H1 (cell line): Measurements from ENCODE around the gene ARHGAP24. TPM values are rescaled to one million over a fixed set of nuclear protein-coding genes. Genes with fewer than 3 reads are reported as not detected.

ENCODE experiments used
- CTCF ChIA-PET: fragments of 300-600 bp; sonication (Branson Sonifier 250); formaldehyde crosslinking; loops from one replicate; lab custom pipeline; 2021; ENCODE audit not compliant: partially characterized antibody; lab: Charles Lee
- POLR2A ChIA-PET: fragments of 300-600 bp; sonication (Branson Sonifier 250); formaldehyde crosslinking; loops from one replicate; lab custom pipeline; 2021; ENCODE audit warnings: inconsistent platforms; ENCODE audit not compliant: partially characterized antibody; lab: Charles Lee
- DNase-seq, 2 experiments: peaks; one replicate each; pipeline versions ENCODE4 v3.0.0 to v3.0.0-alpha.2; 2010 to 2022; ENCODE audit warnings: low spot score in 2 of 2, low read depth in 1 of 2, mixed read lengths in 1 of 2
- FAIRE-seq: peaks from 2 replicates; lab custom pipeline; 2011; peaks lifted over from hg19 to GRCh38; lab: Jason Lieb, UNC
- H2AFZ ChIP-seq: 2 replicates; pipeline ENCODE4 v1.8.1; 2012; ENCODE audit warnings: low read length, inconsistent platforms
- H2AK5ac ChIP-seq: 2 replicates; pipeline ENCODE4 v1.6.1; 2013; ENCODE audit warnings: low read depth, low read length
- H2BK120ac ChIP-seq: replicated peaks from 2 replicates; pipeline ENCODE3; 2013; ENCODE audit warnings: low read depth, low read length, inconsistent platforms
- H2BK12ac ChIP-seq: 2 replicates; pipeline ENCODE4 v1.6.1; 2013; ENCODE audit warnings: low read depth, low read length
- H2BK15ac ChIP-seq: 2 replicates; pipeline ENCODE4 v1.6.1; 2013; ENCODE audit warnings: low read length
- H2BK20ac ChIP-seq: 2 replicates; pipeline ENCODE4 v1.6.1; 2013; ENCODE audit warnings: low read length
- H2BK5ac ChIP-seq: 2 replicates; pipeline ENCODE4 v1.6.1; 2013; ENCODE audit warnings: low read depth, low read length
- H3K14ac ChIP-seq: 2 replicates; pipeline ENCODE4 v1.6.1; 2013; ENCODE audit warnings: inconsistent platforms; ENCODE audit not compliant: insufficient read length
- H3K18ac ChIP-seq: 2 replicates; pipeline ENCODE4 v1.6.1; 2013; ENCODE audit warnings: low read length; ENCODE audit errors: extremely low read depth
- H3K23ac ChIP-seq: 2 replicates; pipeline ENCODE4 v1.6.1; 2013; ENCODE audit warnings: inconsistent platforms; ENCODE audit not compliant: insufficient read length
- H3K23me2 ChIP-seq: 2 replicates; pipeline ENCODE4 v1.6.1; 2013; ENCODE audit warnings: low read depth, low read length
- H3K27ac ChIP-seq: 2 replicates; pipeline ENCODE4 v1.6.1; 2011; ENCODE audit warnings: low read depth, low read length, inconsistent platforms
- H3K27me3 ChIP-seq, 4 experiments: replicated peaks in 1 of 4; 1 replicate in 1 of 4; 2 replicates in 3 of 4; pipeline versions ENCODE4 v1.6.1 to v1.8.1; 2011 to 2013; ENCODE audit warnings: low read length in 3 of 4, mild to moderate bottlenecking in 3 of 4, inconsistent platforms in 2 of 4, mixed read lengths in 2 of 4, moderate library complexity in 1 of 4; ENCODE audit not compliant: control insufficient read depth in 3 of 4, insufficient read depth in 3 of 4; ENCODE audit errors: extremely low read depth in 1 of 4
- H3K36me3 ChIP-seq, 4 experiments: 2 replicates each; pipeline versions ENCODE4 v1.6.1 to v1.8.1; 2011 to 2013; ENCODE audit warnings: mild to moderate bottlenecking in 4 of 4, low read length in 3 of 4, moderate library complexity in 2 of 4, control low read depth in 1 of 4, inconsistent platforms in 1 of 4; ENCODE audit not compliant: insufficient read depth in 4 of 4, control insufficient read depth in 2 of 4
- H3K4ac ChIP-seq: replicated peaks from 2 replicates; pipeline ENCODE3; 2013; ENCODE audit warnings: low read length, low read depth, mixed read lengths, inconsistent platforms; ENCODE audit not compliant: insufficient read length
- H3K4me1 ChIP-seq, 4 experiments: replicated peaks in 1 of 4; 1 replicate in 1 of 4; 2 replicates in 3 of 4; pipeline versions ENCODE4 v1.6.1 to v1.8.1; 2011 to 2013; ENCODE audit warnings: low read length in 3 of 4, inconsistent platforms in 2 of 4, mixed read lengths in 1 of 4; ENCODE audit not compliant: insufficient read depth in 4 of 4, control insufficient read depth in 3 of 4
- H3K4me2 ChIP-seq, 2 experiments: 2 replicates each; pipeline versions ENCODE4 v1.6.1 to v1.8.1; 2011 to 2013; ENCODE audit warnings: low read depth in 2 of 2, low read length in 2 of 2, control low read depth in 1 of 2, inconsistent platforms in 1 of 2, mild to moderate bottlenecking in 1 of 2; ENCODE audit not compliant: insufficient read depth in 1 of 2
- H3K4me3 ChIP-seq, 4 experiments: fragments of 200-600, 300-600 bp in 1 of 4; sonication (generic), shearing (Covaris generic), sonication (Bioruptor Twin) in 1 of 4; 2 replicates each; pipeline versions ENCODE4 v1.5.1 to v1.8.1; 2011 to 2016; ENCODE audit warnings: low read length in 4 of 4, low read depth in 3 of 4, control low read depth in 2 of 4, inconsistent platforms in 2 of 4, mild to moderate bottlenecking in 2 of 4, mixed read lengths in 1 of 4, moderate library complexity in 1 of 4; ENCODE audit not compliant: insufficient read depth in 2 of 4; ENCODE audit errors: extremely low read depth in 1 of 4
- H3K56ac ChIP-seq: replicated peaks from 2 replicates; pipeline ENCODE3; 2013; ENCODE audit warnings: low read depth, mild to moderate bottlenecking, mixed read lengths, low read length, inconsistent platforms; ENCODE audit not compliant: insufficient read length
- H3K79me1 ChIP-seq: 2 replicates; pipeline ENCODE4 v1.6.1; 2013; ENCODE audit warnings: low read depth, low read length, control low read depth
- H3K79me2 ChIP-seq, 2 experiments: 2 replicates each; pipeline versions ENCODE4 v1.6.1 to v1.8.1; 2012 to 2013; ENCODE audit warnings: low read length in 2 of 2, mild to moderate bottlenecking in 2 of 2, inconsistent platforms in 1 of 2; ENCODE audit not compliant: insufficient read depth in 2 of 2, control insufficient read depth in 1 of 2
- H3K9ac ChIP-seq, 4 experiments: replicated peaks in 1 of 4; 1 replicate in 1 of 4; 2 replicates in 3 of 4; pipeline versions ENCODE4 v1.6.1 to v1.8.1; 2011 to 2013; ENCODE audit warnings: low read depth in 3 of 4, low read length in 3 of 4, control low read depth in 2 of 4, mild to moderate bottlenecking in 2 of 4, moderate library complexity in 2 of 4, inconsistent platforms in 1 of 4; ENCODE audit errors: extremely low read depth in 1 of 4
- H3K9me3 ChIP-seq, 2 experiments: 2 replicates each; pipeline versions ENCODE4 v1.6.1 to v1.8.1; 2012 to 2013; ENCODE audit warnings: mild to moderate bottlenecking in 2 of 2, moderate library complexity in 2 of 2, control low read depth in 1 of 2, inconsistent platforms in 1 of 2, low read depth in 1 of 2, low read length in 1 of 2, mixed read lengths in 1 of 2; ENCODE audit not compliant: insufficient read depth in 2 of 2
- H4K20me1 ChIP-seq, 2 experiments: replicated peaks in 1 of 2; 2 replicates each; pipeline versions ENCODE3 to v1.8.1; 2011 to 2013; ENCODE audit warnings: inconsistent platforms in 2 of 2, low read length in 2 of 2, mild to moderate bottlenecking in 1 of 2; ENCODE audit not compliant: insufficient read depth in 2 of 2, control insufficient read depth in 1 of 2
- H4K5ac ChIP-seq: 2 replicates; pipeline ENCODE4 v1.6.1; 2013; ENCODE audit warnings: low read length, low read depth, mixed read lengths, inconsistent platforms; ENCODE audit not compliant: insufficient read length
- H4K8ac ChIP-seq: 2 replicates; pipeline ENCODE4 v1.8.0; 2013; ENCODE audit warnings: mild to moderate bottlenecking, moderate library complexity, low read length, inconsistent platforms; ENCODE audit not compliant: insufficient read depth; ENCODE audit errors: extremely low read depth
- H4K91ac ChIP-seq: replicated peaks from 2 replicates; pipeline ENCODE3; 2013; ENCODE audit warnings: low read length, mixed read lengths, inconsistent platforms; ENCODE audit not compliant: insufficient read length
- CEBPB ChIP-seq: IDR thresholded peaks from 2 replicates; pipeline ENCODE4 v1.6.1; 2012; ENCODE audit warnings: low read depth, low read length
- JUND ChIP-seq: IDR thresholded peaks from 2 replicates; pipeline ENCODE4 v1.6.1; 2011; ENCODE audit warnings: mild to moderate bottlenecking, improper control_type of control experiment, low read length
- KDM5A ChIP-seq: fragments of 200-600 bp; IDR thresholded peaks from 2 replicates; pipeline ENCODE4 v1.7.1; 2012; ENCODE audit warnings: mild to moderate bottlenecking, low read length, inconsistent platforms, mixed read lengths
- TAF7 ChIP-seq: optimal IDR thresholded peaks from 2 replicates; pipeline ENCODE3; 2011; ENCODE audit warnings: low read depth, mild to moderate bottlenecking, inconsistent platforms, low read length, moderate library complexity, borderline replicate concordance
- WGBS, 2 experiments: shearing (Covaris generic) in 1 of 2; methylation state at CpG; one replicate each; pipeline versions ENCODE4 v1.1.6 to v1.1.7; 2013 to 2015; ENCODE audit warnings: low lambda C conversion rate in 2 of 2, mixed read lengths in 2 of 2, inconsistent platforms in 1 of 2, low coverage in 1 of 2, missing lambda C conversion rate in 1 of 2; ENCODE audit not compliant: insufficient replicate concordance in 2 of 2, insufficient coverage in 1 of 2, insufficient read length in 1 of 2; ENCODE audit errors: extremely low coverage in 1 of 2, missing lambda C conversion rate in 1 of 2; 5-methylcytosine and 5-hydroxymethylcytosine counted together
- polyA plus RNA-seq, 7 experiments: library from polyadenylated mRNA; depleted of rRNA in 3 of 7; stranded (reverse) in 5 of 7; unstranded in 2 of 7; fragments of >200 nt in 5 of 7; fragments of 200-250 nt in 2 of 7; gene quantifications; 1 replicate in 5 of 7; 2 replicates in 1 of 7; 4 replicates in 1 of 7; pipeline versions ENCODE4 v1.2.1 to v1.2.3, GENCODE V29; 2011 to 2013; ENCODE audit warnings: missing spikeins in 2 of 7, mixed read lengths in 2 of 7
- total RNA-seq: library from RNA; stranded (reverse); fragmentation: NEBNext Ultra II Directional; extraction: Animal tissue kit (Norgen Biotek cat#: 25700); gene quantifications from 2 replicates; pipeline ENCODE4 v1.2.1, GENCODE V29; 2021
- TF ChIP-seq, protein P1 (sequence below): IDR thresholded peaks from 2 replicates; pipeline ENCODE4 v1.6.1; 2011; ENCODE audit warnings: low read length, improper control_type of control experiment

The ARHGAP24 gene
- total and polyA plus RNA-seq, 2 of the 8 experiments (the other 6 are each of a cell fraction or from before 2014, with no cell fraction given): 0.08 to 0.50 TPM

DNA sequence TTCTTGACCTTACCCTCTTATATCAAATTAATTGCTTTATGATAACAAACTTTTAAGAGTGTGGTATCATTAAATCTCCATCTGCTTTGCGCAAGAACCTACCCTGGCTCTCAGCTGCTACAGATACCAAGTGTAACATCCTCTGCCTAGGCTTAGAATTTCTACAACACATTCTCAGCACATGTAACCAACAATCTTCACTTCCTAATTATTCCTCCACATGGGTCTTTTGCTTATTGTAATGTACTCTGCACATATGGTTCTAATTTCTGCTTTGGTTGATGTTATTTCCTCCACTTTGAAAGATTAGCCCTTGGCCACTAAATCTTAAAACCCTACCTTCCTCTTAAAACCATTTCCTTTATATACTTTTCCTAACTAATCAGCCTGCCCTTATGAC lies 242.4 kb downstream of the ARHGAP24 start:
- H3K9me3 ChIP-seq: no peaks in the 10 kb centered on the region
- CTCF ChIA-PET: interaction anchor here (0.9 to 2.0 kb wide), 2 partner anchors 9 to 299 kb away, joined by 5 to 8 read pairs; no protein-coding TSS in a partner anchor
- POLR2A ChIA-PET: no interaction called here
- peak overlapping the region; percentile 14 for H3K56ac ChIP-seq
- no peaks in the 10 kb centered on the region for H3K27me3 ChIP-seq
- 96% methylated on average over 1 of the region's 1 CpG; no CpG with 5 or more reads in 1 of the 2 experiments for WGBS, 2 experiments
- H3K79me1 ChIP-seq: no peaks in the 10 kb centered on the region
- no peak overlapping the region for H3K4ac ChIP-seq
- TF ChIP-seq KDM5A: no peak
- TF ChIP-seq JUND: no peak
- no peak for TF ChIP-seq CEBPB
- TF ChIP-seq, protein P1, sequence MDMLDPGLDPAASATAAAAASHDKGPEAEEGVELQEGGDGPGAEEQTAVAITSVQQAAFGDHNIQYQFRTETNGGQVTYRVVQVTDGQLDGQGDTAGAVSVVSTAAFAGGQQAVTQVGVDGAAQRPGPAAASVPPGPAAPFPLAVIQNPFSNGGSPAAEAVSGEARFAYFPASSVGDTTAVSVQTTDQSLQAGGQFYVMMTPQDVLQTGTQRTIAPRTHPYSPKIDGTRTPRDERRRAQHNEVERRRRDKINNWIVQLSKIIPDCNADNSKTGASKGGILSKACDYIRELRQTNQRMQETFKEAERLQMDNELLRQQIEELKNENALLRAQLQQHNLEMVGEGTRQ: no peak
- no peak for TF ChIP-seq TAF7
- no peaks in the 10 kb centered on the region for H3K79me2 ChIP-seq
- no peak overlapping the region for H3K18ac ChIP-seq
- no peak overlapping the region for H2BK12ac ChIP-seq
- H2AFZ ChIP-seq: no peak overlapping the region
- no peaks in the 10 kb centered on the region for H3K23me2 ChIP-seq
- no peak overlapping the region for H2AK5ac ChIP-seq
- DNase-seq (no peak), FAIRE-seq (no peak)
- no peak overlapping the region for H4K8ac ChIP-seq
- no peak overlapping the region for H3K4me2 ChIP-seq
- no peak overlapping the region for H2BK120ac ChIP-seq
- no peak overlapping the region for H3K27ac ChIP-seq
- no peak overlapping the region for H3K23ac ChIP-seq
- no peak overlapping the region for H3K14ac ChIP-seq
- no peak overlapping the region for H2BK20ac ChIP-seq
- H2BK15ac ChIP-seq: no peak overlapping the region
- no peaks in the 10 kb centered on the region for H3K4me1 ChIP-seq
- no peak overlapping the region for H2BK5ac ChIP-seq
- peaks cover 0 to 2% of the 10 kb centered on the region in 2 experiments for H4K20me1 ChIP-seq
- no peak overlapping the region for H3K9ac ChIP-seq
- no peaks in the 10 kb centered on the region for H3K36me3 ChIP-seq
- H4K91ac ChIP-seq: no peak overlapping the region
- H4K5ac ChIP-seq: no peak overlapping the region
- no peak overlapping the region for H3K4me3 ChIP-seq
